Measurements from ENCODE around the gene BFSP2.

- TF ChIP-seq, protein P1, sequence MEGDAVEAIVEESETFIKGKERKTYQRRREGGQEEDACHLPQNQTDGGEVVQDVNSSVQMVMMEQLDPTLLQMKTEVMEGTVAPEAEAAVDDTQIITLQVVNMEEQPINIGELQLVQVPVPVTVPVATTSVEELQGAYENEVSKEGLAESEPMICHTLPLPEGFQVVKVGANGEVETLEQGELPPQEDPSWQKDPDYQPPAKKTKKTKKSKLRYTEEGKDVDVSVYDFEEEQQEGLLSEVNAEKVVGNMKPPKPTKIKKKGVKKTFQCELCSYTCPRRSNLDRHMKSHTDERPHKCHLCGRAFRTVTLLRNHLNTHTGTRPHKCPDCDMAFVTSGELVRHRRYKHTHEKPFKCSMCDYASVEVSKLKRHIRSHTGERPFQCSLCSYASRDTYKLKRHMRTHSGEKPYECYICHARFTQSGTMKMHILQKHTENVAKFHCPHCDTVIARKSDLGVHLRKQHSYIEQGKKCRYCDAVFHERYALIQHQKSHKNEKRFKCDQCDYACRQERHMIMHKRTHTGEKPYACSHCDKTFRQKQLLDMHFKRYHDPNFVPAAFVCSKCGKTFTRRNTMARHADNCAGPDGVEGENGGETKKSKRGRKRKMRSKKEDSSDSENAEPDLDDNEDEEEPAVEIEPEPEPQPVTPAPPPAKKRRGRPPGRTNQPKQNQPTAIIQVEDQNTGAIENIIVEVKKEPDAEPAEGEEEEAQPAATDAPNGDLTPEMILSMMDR (IDR thresholded peaks at IDR 0.05) = no peak
- no peak for TF ChIP-seq POLR2AphosphoS5 (IDR thresholded peaks at IDR 0.05)
Measured at GRCh38 chr3:133503409-133503808, 103.6 kb downstream of the BFSP2 start.
